ENCODE results near the gene OIT3. TPM values are rescaled to one million over a fixed set of nuclear protein-coding genes. Genes with fewer than 3 reads are reported as not detected.
A peak's percentile ranks its signal among the peaks of the same experiment; 100 is the strongest.
"Not testable (repeated sequence)": the region's sequence is repeated elsewhere in the genome, so short reads cannot be mapped to it uniquely, and the experiment has no call there.

The OIT3 gene
- total RNA-seq, 1 donor from 2014 or later: not detected

DNA sequence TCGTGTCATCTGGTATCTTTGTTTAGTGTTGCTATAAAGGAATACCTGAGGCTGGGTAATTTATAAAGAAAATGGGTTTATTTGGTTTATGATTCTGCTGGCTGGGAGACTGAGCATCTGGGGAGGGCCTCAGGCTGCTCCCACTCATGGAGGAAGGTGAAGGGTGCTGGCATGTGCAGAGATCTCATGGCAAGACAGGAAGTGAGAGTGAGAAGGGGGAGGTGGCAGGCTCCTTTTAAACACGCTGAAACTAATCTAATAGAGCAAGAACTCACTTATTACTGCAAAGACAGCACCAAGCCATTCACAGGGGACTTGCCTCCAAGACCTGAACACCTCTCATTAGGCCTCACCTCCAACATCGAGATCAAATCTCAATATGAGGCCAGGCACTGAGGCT is 11.3 kb downstream of the OIT3 start:
- TF ChIP-seq, protein P1, sequence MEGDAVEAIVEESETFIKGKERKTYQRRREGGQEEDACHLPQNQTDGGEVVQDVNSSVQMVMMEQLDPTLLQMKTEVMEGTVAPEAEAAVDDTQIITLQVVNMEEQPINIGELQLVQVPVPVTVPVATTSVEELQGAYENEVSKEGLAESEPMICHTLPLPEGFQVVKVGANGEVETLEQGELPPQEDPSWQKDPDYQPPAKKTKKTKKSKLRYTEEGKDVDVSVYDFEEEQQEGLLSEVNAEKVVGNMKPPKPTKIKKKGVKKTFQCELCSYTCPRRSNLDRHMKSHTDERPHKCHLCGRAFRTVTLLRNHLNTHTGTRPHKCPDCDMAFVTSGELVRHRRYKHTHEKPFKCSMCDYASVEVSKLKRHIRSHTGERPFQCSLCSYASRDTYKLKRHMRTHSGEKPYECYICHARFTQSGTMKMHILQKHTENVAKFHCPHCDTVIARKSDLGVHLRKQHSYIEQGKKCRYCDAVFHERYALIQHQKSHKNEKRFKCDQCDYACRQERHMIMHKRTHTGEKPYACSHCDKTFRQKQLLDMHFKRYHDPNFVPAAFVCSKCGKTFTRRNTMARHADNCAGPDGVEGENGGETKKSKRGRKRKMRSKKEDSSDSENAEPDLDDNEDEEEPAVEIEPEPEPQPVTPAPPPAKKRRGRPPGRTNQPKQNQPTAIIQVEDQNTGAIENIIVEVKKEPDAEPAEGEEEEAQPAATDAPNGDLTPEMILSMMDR (IDR thresholded peaks at IDR 0.05; ENCODE audit: insufficient read depth, low read length, severe bottlenecking): no peak
- no peak overlapping the region for H3K4me3 ChIP-seq (ENCODE audit: low read depth, low read length)
- H3K36me3 ChIP-seq (ENCODE audit: control insufficient read depth, insufficient read depth, low read length): no peaks in the 10 kb centered on the region
- no peaks in the 10 kb centered on the region for H3K27me3 ChIP-seq (ENCODE audit: control insufficient read depth, insufficient read depth, low read length)
- FAIRE-seq (no peak), DNase-seq (ENCODE audit: low read depth) (no peak)

DNA sequence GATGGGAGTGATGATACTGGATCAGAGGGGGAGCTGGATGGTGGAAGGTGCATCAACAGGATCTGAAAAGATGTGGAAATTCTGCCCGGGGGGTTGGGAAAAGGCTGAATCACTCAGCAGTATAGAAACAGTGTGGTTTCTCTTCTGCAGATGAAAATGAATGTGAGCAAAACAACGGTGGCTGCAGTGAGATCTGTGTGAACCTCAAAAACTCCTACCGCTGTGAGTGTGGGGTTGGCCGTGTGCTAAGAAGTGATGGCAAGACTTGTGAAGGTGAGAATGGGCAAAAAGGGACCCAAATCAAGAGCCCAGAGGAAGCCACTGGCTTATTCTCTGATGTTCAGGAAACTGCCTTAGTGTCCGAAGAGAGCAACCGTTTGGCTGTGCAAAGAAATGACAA is 12.9 kb downstream of the OIT3 start:
- Histone ChIP-seq H3K4me3 (ENCODE audit: low read depth, low read length) (no peak overlapping the region), H3K36me3 (ENCODE audit: control insufficient read depth, insufficient read depth, low read length) (no peaks in the 10 kb centered on the region), H3K27me3 (ENCODE audit: control insufficient read depth, insufficient read depth, low read length) (no peaks in the 10 kb centered on the region)
- TF ChIP-seq, protein P1 (IDR thresholded peaks at IDR 0.05; ENCODE audit: insufficient read depth, low read length, severe bottlenecking): no peak
- FAIRE-seq: no peak
- peak; percentile 50 for DNase-seq (ENCODE audit: low read depth)

DNA sequence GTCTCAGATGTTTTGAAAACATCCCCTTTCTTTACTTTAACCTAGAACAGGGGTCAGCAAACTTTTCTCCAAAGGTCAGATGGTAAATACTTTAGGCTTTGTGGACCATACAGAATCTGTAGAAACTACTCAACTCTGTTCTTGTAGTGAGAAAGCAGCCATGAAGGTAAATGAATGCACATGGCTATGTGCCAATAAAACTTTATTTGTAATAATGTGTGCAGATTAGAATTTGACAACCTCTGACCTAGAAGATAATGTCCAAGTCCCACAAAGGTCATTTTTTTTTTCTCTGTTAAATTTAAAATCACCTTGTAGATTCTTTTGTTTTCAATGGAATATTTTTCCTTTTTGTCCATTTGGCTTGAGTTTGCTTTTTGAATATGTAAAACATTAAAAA is 17.2 kb downstream of the OIT3 start:
- H3K4me3 ChIP-seq (ENCODE audit: low read depth, low read length): no peak overlapping the region
- DNase-seq (ENCODE audit: low read depth) (no peak), FAIRE-seq (no peak)
- H3K27me3 ChIP-seq (ENCODE audit: control insufficient read depth, insufficient read depth, low read length): no peaks in the 10 kb centered on the region
- TF ChIP-seq, protein P1 (IDR thresholded peaks at IDR 0.05; ENCODE audit: insufficient read depth, low read length, severe bottlenecking): no peak
- no peaks in the 10 kb centered on the region for H3K36me3 ChIP-seq (ENCODE audit: control insufficient read depth, insufficient read depth, low read length)

DNA sequence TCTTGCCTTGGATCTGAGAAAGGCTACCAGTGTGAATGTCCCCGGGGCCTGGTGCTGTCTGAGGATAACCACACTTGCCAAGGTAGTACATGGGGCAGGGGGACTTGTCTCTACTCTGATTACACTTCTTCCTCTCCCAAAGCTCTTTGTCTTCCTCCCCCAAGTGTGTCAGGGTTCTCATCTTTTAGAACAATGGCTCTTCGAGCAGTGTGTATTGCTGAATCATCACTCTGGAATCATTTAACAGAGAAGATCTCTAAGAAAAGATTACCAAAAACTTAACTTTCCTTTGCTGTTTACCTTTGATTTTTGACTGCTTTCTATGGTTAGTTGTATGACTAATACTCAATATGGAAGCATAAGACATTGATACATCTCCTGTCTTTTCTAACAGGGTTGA is 18.2 kb downstream of the OIT3 start:
- H3K27me3 ChIP-seq (ENCODE audit: control insufficient read depth, insufficient read depth, low read length): no peaks in the 10 kb centered on the region
- H3K36me3 ChIP-seq (ENCODE audit: control insufficient read depth, insufficient read depth, low read length): no peaks in the 10 kb centered on the region
- TF ChIP-seq, protein P1 (IDR thresholded peaks at IDR 0.05; ENCODE audit: insufficient read depth, low read length, severe bottlenecking): no peak
- no peak for DNase-seq (ENCODE audit: low read depth)
- H3K4me3 ChIP-seq (ENCODE audit: low read depth, low read length): no peak overlapping the region
- FAIRE-seq: no peak

DNA sequence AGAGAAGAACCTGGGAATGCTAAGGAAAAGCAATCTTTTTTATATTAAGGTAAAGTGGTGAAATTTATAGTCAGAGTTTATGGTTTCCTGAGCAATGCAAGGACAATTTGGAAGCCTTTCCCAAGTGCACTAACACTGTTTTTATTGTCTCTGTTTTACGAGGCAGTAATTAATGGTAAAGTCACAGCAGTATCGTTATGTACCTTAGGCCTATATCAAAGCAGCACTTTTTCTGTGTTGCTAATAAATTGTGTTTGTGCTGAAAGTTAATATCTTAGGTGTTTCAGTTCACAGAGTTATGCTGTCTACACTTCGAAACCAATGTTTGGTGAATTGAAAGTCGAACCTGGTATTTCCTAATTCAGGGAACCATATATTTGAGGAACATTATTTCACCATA is 19.2 kb downstream of the OIT3 start:
- TF ChIP-seq, protein P1 (IDR thresholded peaks at IDR 0.05; ENCODE audit: insufficient read depth, low read length, severe bottlenecking): no peak
- FAIRE-seq (no peak), DNase-seq (ENCODE audit: low read depth) (no peak)
- Histone ChIP-seq H3K4me3 (ENCODE audit: low read depth, low read length) (no peak overlapping the region), H3K36me3 (ENCODE audit: control insufficient read depth, insufficient read depth, low read length) (no peaks in the 10 kb centered on the region), H3K27me3 (ENCODE audit: control insufficient read depth, insufficient read depth, low read length) (no peaks in the 10 kb centered on the region)

DNA sequence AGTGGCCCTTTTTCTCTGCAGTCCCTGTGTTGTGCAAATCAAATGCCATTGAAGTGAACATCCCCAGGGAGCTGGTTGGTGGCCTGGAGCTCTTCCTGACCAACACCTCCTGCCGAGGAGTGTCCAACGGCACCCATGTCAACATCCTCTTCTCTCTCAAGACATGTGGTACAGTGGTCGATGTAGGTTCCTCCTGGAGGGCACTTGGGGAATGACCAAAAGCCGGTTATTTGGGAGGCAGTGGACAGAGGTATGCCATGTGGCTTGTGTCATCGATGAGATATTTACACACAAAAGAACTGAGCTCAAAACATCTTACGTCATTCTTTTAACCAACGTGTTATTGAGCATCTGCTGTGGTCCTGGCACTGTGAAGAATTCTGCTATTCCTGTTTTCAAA is 19.7 kb downstream of the OIT3 start:
- FAIRE-seq: no peak
- H3K27me3 ChIP-seq (ENCODE audit: control insufficient read depth, insufficient read depth, low read length): no peaks in the 10 kb centered on the region
- no peak for DNase-seq (ENCODE audit: low read depth)
- TF ChIP-seq, protein P1 (IDR thresholded peaks at IDR 0.05; ENCODE audit: insufficient read depth, low read length, severe bottlenecking): no peak
- no peaks in the 10 kb centered on the region for H3K36me3 ChIP-seq (ENCODE audit: control insufficient read depth, insufficient read depth, low read length)
- no peak overlapping the region for H3K4me3 ChIP-seq (ENCODE audit: low read depth, low read length)

DNA sequence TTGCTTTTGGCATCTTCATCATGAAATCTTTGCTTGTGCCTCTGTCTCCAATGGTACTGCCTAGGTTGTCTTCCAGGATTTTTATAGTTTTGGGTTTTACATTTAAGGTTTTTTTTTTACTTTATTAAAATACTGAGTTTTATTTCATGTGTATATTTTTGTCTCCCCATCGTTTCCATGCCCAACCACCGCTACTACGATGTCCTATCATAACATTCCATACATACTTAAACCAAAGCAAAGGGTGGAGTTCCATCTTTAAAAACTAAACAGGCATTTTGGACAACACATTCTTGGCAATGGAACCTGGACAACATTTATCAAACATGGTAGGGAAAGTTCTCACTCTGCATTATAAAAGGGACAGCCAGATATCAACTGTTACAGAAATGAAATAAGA is 23.7 kb downstream of the OIT3 start:
- not testable (repeated sequence) for H3K27me3 ChIP-seq (ENCODE audit: control insufficient read depth, insufficient read depth, low read length); DNase-seq (ENCODE audit: low read depth); H3K36me3 ChIP-seq (ENCODE audit: control insufficient read depth, insufficient read depth, low read length); FAIRE-seq; H3K4me3 ChIP-seq (ENCODE audit: low read depth, low read length)

DNA sequence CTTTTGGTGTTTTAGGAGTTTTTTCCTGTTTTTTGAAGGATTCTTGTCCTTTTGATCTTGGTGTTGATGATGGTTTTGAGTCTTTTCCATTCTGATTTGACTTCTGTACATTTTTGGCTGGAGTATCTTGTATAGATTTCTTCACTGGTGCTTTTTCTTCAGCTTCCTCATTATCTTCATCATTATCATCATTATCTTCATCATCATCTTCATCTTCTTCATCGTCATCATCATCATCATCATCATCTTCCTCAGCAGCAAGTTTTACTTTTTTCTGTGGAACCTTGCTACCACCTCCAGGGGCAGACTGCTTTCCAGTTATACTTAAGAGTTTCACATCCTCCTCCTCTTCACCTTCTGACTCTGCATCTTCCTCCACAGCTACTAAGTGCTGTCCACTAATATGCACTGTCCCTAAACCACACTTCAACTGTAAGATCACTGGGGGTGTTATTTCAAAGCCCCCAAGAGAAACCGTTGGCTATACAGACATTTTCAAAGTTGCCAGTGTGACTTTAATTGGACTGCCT is 24.3 kb downstream of the OIT3 start:
- H3K4me3 ChIP-seq (ENCODE audit: low read depth, low read length); DNase-seq (ENCODE audit: low read depth); H3K27me3 ChIP-seq (ENCODE audit: control insufficient read depth, insufficient read depth, low read length); FAIRE-seq; H3K36me3 ChIP-seq (ENCODE audit: control insufficient read depth, insufficient read depth, low read length): not testable (repeated sequence)
